GM12878 (cell line): Measurements from ENCODE around the gene TP63.

Experiments
- CBX3 ChIP-seq: fragments of 200-600 bp; sonication (generic); IDR thresholded peaks from 2 replicates; pipeline ENCODE4 v1.6.1; 2016; ENCODE audit warnings: low read depth, borderline replicate concordance
- CTCF ChIP-seq, 3 experiments: IDR thresholded peaks in 2 of 3; conservative IDR thresholded peaks in 1 of 3; 2 replicates each; pipeline ENCODE4 v1.5.1; 2011; ENCODE audit warnings: low read depth in 3 of 3, low read length in 3 of 3, mild to moderate bottlenecking in 3 of 3, control low read depth in 2 of 3, moderate library complexity in 2 of 3, inconsistent platforms in 1 of 3, mixed read lengths in 1 of 3; ENCODE audit not compliant: control insufficient read depth in 2 of 3, insufficient read depth in 1 of 3; ENCODE audit errors: extremely low read depth in 1 of 3
- POLR2A ChIP-seq: IDR thresholded peaks from 2 replicates; pipeline ENCODE4 v1.6.1; 2011; ENCODE audit warnings: low read depth, mild to moderate bottlenecking, low read length
- SIN3A ChIP-seq: IDR thresholded peaks from 2 replicates; pipeline ENCODE4 v1.6.1; 2012; ENCODE audit warnings: low read depth, low read length, improper control_type of control experiment
- USF2 ChIP-seq: IDR thresholded peaks from 2 replicates; pipeline ENCODE4 v1.6.1; 2011; ENCODE audit warnings: low read depth, low read length, improper control_type of control experiment, borderline replicate concordance
- ZBTB4 ChIP-seq: fragments of 450-650 bp; formaldehyde crosslinking; IDR thresholded peaks from 2 replicates; pipeline ENCODE4 v1.4.0; 2022; ENCODE audit warnings: mild to moderate bottlenecking, moderate library complexity

GRCh38 chr3:189737071-189737470 lies 105.9 kb downstream of the TP63 start:
- no peak for TF ChIP-seq CTCF (IDR thresholded peaks at IDR 0.05 in 2 of 3, conservative IDR thresholded peaks at IDR 0.05 in 1 of 3; ENCODE audit: control insufficient read depth in 2 of 3, extremely low read depth in 1 of 3, insufficient read depth in 1 of 3, low read depth in 3 of 3, low read length in 3 of 3)
- no peak for TF ChIP-seq SIN3A
- TF ChIP-seq USF2, result no peak
- TF ChIP-seq CBX3, result no peak
- TF ChIP-seq ZBTB4 (CRISPR knock-in tag), result no peak
- TF ChIP-seq POLR2A, result no peak
